SU-DHL-6 (cell line): ENCODE measurements around the gene UBE2E1.

Experiments
- H2AFZ ChIP-seq: fragments of 200-600 bp; sonication (generic); 2 replicates; pipeline ENCODE4 v1.6.1; 2014; ENCODE audit warnings: low read depth, mild to moderate bottlenecking, moderate library complexity, mixed read lengths, antibody characterized with exemption, low read length; ENCODE audit not compliant: severe bottlenecking
- H3F3A ChIP-seq: fragments of 200-600 bp; shearing (Covaris generic); 2 replicates; pipeline ENCODE4 v1.6.0; 2016; ENCODE audit warnings: antibody characterized with exemption, mild to moderate bottlenecking; ENCODE audit not compliant: insufficient read depth
- H3K27ac ChIP-seq: fragments of 200-600 bp; sonication (generic); 2 replicates; pipeline ENCODE4 v1.5.1; 2016; ENCODE audit warnings: low read depth, mild to moderate bottlenecking, low read length, moderate library complexity, mixed read lengths
- H3K27me3 ChIP-seq: fragments of 200-600 bp; sonication (generic), shearing (Covaris generic); 2 replicates; pipeline ENCODE4 v1.6.0; 2014; ENCODE audit warnings: mild to moderate bottlenecking, low read length
- H3K36me3 ChIP-seq: fragments of 200-600 bp; sonication (generic); 2 replicates; pipeline ENCODE4 v1.6.1; 2014; ENCODE audit warnings: mild to moderate bottlenecking, low read length, mixed read lengths
- H3K4me2 ChIP-seq: fragments of 300-600, 200-600 bp; shearing (Covaris generic), sonication (generic); 2 replicates; pipeline ENCODE4 v1.6.0; 2014; ENCODE audit warnings: low read length, low read depth, mild to moderate bottlenecking; ENCODE audit not compliant: poor library complexity, severe bottlenecking
- H3K4me3 ChIP-seq: fragments of 200-600 bp; sonication (generic); 2 replicates; pipeline ENCODE4 v1.5.1; 2014; ENCODE audit warnings: antibody characterized with exemption, low read length, mild to moderate bottlenecking, mixed read lengths; ENCODE audit not compliant: insufficient read depth, poor library complexity, severe bottlenecking
- H3K79me2 ChIP-seq: fragments of 200-600 bp; sonication (generic); 2 replicates; pipeline ENCODE4 v1.6.1; 2014; ENCODE audit warnings: mild to moderate bottlenecking, low read length, moderate library complexity; ENCODE audit not compliant: insufficient read depth
- H3K9ac ChIP-seq: fragments of 200-600 bp; sonication (generic); 2 replicates; pipeline ENCODE4 v1.7.0; 2014; ENCODE audit warnings: mild to moderate bottlenecking, low read length
- H3K9me2 ChIP-seq: fragments of 200-600 bp; sonication (generic); replicated peaks from 2 replicates; pipeline ENCODE4 v1.6.1; 2014; ENCODE audit warnings: low read length; ENCODE audit not compliant: insufficient read depth
- H3K9me3 ChIP-seq: fragments of 200-600 bp; sonication (generic); 2 replicates; pipeline ENCODE4 v1.6.1; 2014; ENCODE audit warnings: low read length, mixed read lengths; ENCODE audit not compliant: insufficient read depth
- H4K20me1 ChIP-seq: fragments of 200-600 bp; sonication (generic); 2 replicates; pipeline ENCODE4 v1.6.1; 2014; ENCODE audit warnings: low read depth, mild to moderate bottlenecking, antibody characterized with exemption, low read length, moderate library complexity, mixed read lengths
- EZH2phosphoT487 ChIP-seq: fragments of 200-600 bp; sonication (generic), shearing (Covaris generic); conservative IDR thresholded peaks from 2 replicates; pipeline ENCODE4 v1.6.1; 2018; ENCODE audit warnings: mild to moderate bottlenecking, antibody characterized with exemption, low read length, moderate library complexity, mixed read lengths
- TF ChIP-seq, protein P1 (sequence below): fragments of 200-600 bp; sonication (generic); IDR thresholded peaks from one replicate; pipeline ENCODE4 v1.5.1; 2017; ENCODE audit warnings: antibody characterized with exemption, mild to moderate bottlenecking, low read length, moderate library complexity; ENCODE audit not compliant: insufficient read depth, poor library complexity, severe bottlenecking

Gene UBE2E1

DNA sequence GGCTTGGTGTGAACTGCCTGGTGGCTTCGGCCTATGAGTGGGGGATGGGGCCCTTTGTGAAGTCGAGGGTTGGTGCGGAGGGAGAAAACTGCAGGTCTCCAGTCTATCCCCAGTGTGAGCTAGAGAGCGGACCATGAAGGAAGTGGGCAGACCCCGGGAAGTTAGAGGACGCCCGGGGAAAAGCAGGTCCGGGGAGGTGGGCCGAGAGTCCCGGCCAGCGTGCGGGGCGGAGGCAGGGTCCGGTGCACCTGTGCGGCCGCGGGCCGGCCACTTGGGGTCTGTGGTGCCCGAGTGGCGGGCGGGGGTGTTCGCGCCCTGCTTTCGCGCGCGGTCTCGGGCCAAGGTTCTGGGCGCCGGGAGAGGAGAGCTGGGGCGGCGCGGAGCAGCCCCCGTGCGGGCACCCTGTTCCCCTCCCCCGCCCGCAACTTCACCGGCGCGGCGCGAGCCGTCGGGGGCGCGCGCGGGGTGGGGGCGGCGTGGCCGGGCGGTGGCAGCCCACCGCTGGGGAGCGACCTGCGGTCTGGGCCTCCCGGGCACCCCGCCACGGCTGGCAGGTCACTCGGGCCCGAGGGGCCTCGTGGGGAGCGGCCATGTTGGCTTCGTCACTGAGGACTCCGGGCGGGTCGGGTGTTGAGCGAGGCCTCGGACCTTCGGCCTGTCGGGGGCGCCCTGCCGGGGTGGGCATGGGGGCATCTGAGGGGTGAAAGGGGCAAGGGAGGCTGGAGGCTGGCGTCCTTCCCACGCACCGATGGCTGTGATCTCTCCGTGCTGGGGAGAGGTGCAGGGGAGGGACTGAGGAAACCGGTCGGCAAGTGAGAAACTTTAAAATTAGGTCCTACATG is 4.8 kb downstream of the UBE2E1 start:
- H2AFZ ChIP-seq: no peak overlapping the region
- peaks cover 24% of the 10 kb centered on the region; the same call in 1 of the 2 replicates for H3K36me3 ChIP-seq
- H3F3A ChIP-seq: peaks cover 10% of the 10 kb centered on the region
- H3K9me3 ChIP-seq: no peaks in the 10 kb centered on the region
- no peak overlapping the region for H3K27ac ChIP-seq
- H3K4me3 ChIP-seq: no peak overlapping the region
- H4K20me1 ChIP-seq: peaks cover 17% of the 10 kb centered on the region; the same call in 1 of the 2 replicates
- no peak for TF ChIP-seq EZH2phosphoT487
- TF ChIP-seq, protein P1, sequence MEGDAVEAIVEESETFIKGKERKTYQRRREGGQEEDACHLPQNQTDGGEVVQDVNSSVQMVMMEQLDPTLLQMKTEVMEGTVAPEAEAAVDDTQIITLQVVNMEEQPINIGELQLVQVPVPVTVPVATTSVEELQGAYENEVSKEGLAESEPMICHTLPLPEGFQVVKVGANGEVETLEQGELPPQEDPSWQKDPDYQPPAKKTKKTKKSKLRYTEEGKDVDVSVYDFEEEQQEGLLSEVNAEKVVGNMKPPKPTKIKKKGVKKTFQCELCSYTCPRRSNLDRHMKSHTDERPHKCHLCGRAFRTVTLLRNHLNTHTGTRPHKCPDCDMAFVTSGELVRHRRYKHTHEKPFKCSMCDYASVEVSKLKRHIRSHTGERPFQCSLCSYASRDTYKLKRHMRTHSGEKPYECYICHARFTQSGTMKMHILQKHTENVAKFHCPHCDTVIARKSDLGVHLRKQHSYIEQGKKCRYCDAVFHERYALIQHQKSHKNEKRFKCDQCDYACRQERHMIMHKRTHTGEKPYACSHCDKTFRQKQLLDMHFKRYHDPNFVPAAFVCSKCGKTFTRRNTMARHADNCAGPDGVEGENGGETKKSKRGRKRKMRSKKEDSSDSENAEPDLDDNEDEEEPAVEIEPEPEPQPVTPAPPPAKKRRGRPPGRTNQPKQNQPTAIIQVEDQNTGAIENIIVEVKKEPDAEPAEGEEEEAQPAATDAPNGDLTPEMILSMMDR: no peak
- no peaks in the 10 kb centered on the region for H3K27me3 ChIP-seq
- H3K9me2 ChIP-seq: no peaks in the 10 kb centered on the region
- H3K4me2 ChIP-seq: peak overlapping the region; percentile 41
- peak overlapping the region; percentile 14; the same call in 1 of the 2 replicates for H3K9ac ChIP-seq
- H3K79me2 ChIP-seq: no peaks in the 10 kb centered on the region

DNA sequence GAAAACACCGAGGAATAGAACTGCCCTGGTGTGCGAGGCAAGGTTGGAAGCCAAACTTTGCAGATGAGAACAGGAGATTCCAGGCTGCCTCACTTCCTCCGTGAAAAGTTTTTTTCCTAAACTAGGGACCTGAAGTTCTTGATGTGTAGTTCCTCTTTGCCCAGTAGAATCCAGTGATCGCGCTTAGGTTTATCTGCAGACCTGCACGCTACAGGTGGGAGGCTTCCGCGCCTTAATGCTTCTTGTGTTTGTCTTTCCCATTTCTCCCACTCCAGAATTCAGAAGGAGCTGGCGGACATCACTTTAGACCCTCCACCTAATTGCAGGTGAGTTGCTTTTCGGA is 5.4 kb downstream of the UBE2E1 start:
- H3K9me2 ChIP-seq: no peaks in the 10 kb centered on the region
- H4K20me1 ChIP-seq: peaks cover 17% of the 10 kb centered on the region; the same call in 1 of the 2 replicates
- no peak overlapping the region for H3K4me3 ChIP-seq
- H3K9me3 ChIP-seq: no peaks in the 10 kb centered on the region
- no peaks in the 10 kb centered on the region for H3K79me2 ChIP-seq
- no peaks in the 10 kb centered on the region for H3K27me3 ChIP-seq
- H3K4me2 ChIP-seq: peak overlapping the region; percentile 41
- H3F3A ChIP-seq: peaks cover 10% of the 10 kb centered on the region
- no peak overlapping the region for H2AFZ ChIP-seq
- peak overlapping the region; percentile 14; the same call in 1 of the 2 replicates for H3K9ac ChIP-seq
- no peak for TF ChIP-seq EZH2phosphoT487
- TF ChIP-seq, protein P1: no peak
- peaks cover 24% of the 10 kb centered on the region; the same call in 1 of the 2 replicates for H3K36me3 ChIP-seq
- H3K27ac ChIP-seq: no peak overlapping the region

DNA sequence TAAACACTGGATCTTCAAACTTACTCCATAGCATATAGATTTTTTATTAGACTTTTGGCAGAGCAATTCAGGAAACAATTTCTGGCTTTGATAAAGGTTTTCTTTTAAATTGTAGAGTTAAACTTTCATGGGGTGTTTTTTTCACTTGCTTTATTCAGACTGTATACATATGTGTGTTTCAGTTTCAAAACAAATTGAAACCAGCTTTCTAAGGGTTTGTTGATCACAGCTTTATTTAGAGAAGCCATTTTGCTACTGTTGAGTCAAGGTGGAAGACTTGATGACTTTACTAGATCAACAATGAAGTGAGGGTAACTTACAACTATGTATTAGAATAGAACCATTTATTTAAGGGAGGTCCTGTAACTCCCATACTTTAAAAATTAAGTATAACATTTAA is 6.2 kb downstream of the UBE2E1 start:
- Histone ChIP-seq H3K9me2 (no peaks in the 10 kb centered on the region), H3K36me3 (peaks cover 24% of the 10 kb centered on the region; the same call in 1 of the 2 replicates), H3K9ac (no peak overlapping the region), H3K27ac (no peak overlapping the region), H3K9me3 (no peaks in the 10 kb centered on the region), H2AFZ (no peak overlapping the region), H3K4me3 (no peak overlapping the region), H4K20me1 (peaks cover 17% of the 10 kb centered on the region; the same call in 1 of the 2 replicates), H3F3A (peaks cover 10% of the 10 kb centered on the region), H3K4me2 (no peak overlapping the region), H3K27me3 (no peaks in the 10 kb centered on the region), H3K79me2 (no peaks in the 10 kb centered on the region)
- TF ChIP-seq, protein P1: no peak
- TF ChIP-seq EZH2phosphoT487: 0 out of 2 replicates have a peak, but pooled peaks have one; percentile 23
